Omental fat pad (tissue), 4 donors: Measurements from ENCODE around the gene SESN3. TPM values are rescaled to one million over a fixed set of nuclear protein-coding genes. Genes with fewer than 3 reads are reported as not detected.

Experiments used
- ATAC-seq: fragments of 150-250 bp; one replicate; pipeline ENCODE4 v1.9.1; 2016; ENCODE audit warnings: mild to moderate bottlenecking, moderate library complexity; ENCODE audit not compliant: low FRiP score
- DNase-seq: peaks from one replicate; pipeline ENCODE4 v3.0.0-alpha.2; 2019; ENCODE audit warnings: low spot score
- total RNA-seq, 4 donors: library from RNA; depleted of rRNA; stranded (reverse); fragments of >200 nt; gene quantifications; one replicate each; pipeline ENCODE4 v1.1.0, GENCODE V29; 2016
- TF ChIP-seq, protein P1 (sequence below), 3 donors: fragments of 450-650 bp; IDR thresholded peaks; one replicate each; pipeline ENCODE4 v1.5.1; 2016 to 2017; ENCODE audit warnings: antibody characterized with exemption in 3 of 3, mild to moderate bottlenecking in 3 of 3, moderate library complexity in 2 of 3

Gene SESN3
- total RNA-seq, 4 donors from 2014 or later: 11.3 to 27.2 (median 19.4) TPM

DNA sequence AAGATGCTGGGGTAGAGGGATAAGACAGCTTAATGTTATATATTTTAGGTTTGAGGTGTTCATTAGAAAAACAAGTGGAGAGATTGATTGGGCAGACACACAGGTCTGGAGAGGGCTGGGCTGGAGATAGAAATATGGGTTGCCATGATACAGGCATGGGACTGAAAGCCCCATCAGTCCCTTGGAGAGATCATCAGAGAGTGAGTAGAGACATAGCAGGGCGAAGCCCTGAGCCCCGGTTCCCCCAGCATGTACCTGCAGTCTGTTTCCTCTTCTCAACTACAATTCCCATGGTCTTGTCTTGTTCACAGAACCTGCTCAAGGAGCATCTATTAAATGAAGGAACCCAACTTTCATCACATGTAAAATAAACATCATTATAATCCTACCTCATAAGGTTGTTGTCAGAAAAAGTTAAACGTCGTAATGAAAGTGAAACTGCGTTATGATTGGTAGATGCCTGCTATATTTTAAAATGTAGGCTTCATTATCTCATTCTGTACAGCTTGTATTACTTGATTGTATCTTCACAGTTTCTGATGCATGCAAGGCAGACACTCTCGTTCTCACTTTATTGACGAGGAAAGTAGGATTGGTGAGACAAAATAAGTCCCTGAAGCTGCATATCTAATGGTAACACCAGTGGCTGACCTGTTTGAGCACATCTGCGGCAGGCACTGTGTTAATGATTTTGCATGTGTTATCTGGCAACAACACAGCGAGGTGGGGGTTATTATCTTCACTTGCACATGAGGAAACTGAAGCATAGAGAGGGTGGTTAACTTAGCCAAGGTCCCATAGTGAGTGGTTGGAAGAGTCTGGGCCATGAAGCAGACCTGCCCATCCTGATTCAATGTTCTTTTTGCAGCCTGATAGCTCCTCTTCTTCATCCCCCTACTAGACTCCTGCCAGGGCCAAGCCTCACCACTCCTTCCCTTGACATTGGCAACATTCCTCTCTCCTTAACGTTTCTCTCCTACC, 77.8 kb downstream of the SESN3 start:
- TF ChIP-seq, protein P1, sequence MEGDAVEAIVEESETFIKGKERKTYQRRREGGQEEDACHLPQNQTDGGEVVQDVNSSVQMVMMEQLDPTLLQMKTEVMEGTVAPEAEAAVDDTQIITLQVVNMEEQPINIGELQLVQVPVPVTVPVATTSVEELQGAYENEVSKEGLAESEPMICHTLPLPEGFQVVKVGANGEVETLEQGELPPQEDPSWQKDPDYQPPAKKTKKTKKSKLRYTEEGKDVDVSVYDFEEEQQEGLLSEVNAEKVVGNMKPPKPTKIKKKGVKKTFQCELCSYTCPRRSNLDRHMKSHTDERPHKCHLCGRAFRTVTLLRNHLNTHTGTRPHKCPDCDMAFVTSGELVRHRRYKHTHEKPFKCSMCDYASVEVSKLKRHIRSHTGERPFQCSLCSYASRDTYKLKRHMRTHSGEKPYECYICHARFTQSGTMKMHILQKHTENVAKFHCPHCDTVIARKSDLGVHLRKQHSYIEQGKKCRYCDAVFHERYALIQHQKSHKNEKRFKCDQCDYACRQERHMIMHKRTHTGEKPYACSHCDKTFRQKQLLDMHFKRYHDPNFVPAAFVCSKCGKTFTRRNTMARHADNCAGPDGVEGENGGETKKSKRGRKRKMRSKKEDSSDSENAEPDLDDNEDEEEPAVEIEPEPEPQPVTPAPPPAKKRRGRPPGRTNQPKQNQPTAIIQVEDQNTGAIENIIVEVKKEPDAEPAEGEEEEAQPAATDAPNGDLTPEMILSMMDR (IDR thresholded peaks at IDR 0.05): no peak
- DNase-seq: no peak
- ATAC-seq: no peak

GRCh38 chr11:95150956-95151684, 79.9 kb downstream of the SESN3 start:
- DNase-seq: peak; percentile 65
- TF ChIP-seq, protein P1 (IDR thresholded peaks at IDR 0.05): peak in 2 of 3 donors; percentile 85 to 88
- ATAC-seq: peak; percentile 94

DNA sequence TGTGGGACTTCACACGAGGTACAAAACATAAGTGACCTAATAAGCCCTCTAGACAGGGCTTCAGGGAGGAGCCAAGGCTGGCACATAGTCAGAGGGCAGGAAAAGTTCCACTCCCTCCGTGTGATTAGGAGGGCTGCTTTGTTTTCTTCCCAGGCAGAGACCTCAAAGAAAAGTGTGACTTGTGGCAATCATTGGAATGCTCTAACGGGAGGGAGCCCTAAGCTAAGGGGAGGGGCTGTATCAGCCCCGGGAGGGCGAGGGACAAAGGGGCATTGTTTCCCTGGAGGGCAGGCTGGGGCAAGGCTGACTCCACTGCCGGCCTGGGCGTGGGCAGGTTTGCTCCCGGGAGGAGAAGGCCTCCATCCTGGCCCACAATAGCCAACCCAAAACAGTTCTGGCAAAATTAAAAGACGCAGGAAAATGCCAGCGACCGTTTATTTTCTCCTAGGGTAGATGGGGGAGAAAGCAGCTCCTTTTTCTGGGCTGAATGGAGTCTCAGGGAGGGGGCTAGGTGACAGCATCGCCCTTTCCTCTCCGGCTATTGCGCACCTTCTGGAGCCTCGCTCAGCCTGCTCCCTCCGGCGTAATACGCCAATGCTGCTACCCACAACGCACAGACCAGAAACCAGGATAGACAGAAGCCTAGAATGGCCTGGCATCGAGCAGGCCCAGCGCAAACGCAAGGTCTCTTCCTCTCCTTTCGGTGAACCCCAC, 81.2 kb downstream of the SESN3 start:
- DNase-seq: no peak
- TF ChIP-seq, protein P1 (IDR thresholded peaks at IDR 0.05): no peak
- no peak for ATAC-seq

GRCh38 chr11:95148938-95149337, 82.1 kb downstream of the SESN3 start:
- TF ChIP-seq, protein P1 (IDR thresholded peaks at IDR 0.05): no peak
- DNase-seq: no peak
- no peak for ATAC-seq

GRCh38 chr11:95148406-95148805, 82.6 kb downstream of the SESN3 start:
- DNase-seq: no peak
- TF ChIP-seq, protein P1 (IDR thresholded peaks at IDR 0.05): no peak
- no peak for ATAC-seq

DNA sequence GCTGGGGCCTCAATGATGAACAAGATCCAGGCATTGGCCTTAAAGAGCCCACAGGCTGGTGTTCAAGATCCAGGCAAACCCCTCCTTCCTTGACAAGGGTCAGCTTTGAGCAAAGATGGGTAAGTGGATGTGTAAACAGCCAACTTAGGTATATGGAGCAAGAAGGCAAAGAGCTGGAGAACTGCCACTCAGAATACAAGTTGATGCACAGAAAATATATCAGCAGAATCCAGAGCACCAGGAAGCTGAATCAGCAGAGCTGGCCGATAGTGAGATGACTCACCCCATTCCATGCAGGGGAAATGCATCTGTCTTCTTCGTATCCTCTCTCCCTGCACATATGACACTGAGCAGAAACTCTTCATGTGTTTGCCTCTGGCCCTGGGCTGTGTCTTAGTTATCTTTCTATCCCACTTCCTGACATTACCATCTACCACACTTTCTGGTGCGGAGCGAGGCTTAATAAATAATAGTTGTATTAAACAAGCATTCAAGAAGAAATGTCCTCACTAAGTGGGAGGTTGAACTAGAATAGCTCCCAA, 83.6 kb downstream of the SESN3 start:
- TF ChIP-seq, protein P1 (IDR thresholded peaks at IDR 0.05): no peak
- no peak for DNase-seq
- peak; percentile 75 for ATAC-seq
